ENCODE data around the gene GAS6.

Gene GAS6

DNA sequence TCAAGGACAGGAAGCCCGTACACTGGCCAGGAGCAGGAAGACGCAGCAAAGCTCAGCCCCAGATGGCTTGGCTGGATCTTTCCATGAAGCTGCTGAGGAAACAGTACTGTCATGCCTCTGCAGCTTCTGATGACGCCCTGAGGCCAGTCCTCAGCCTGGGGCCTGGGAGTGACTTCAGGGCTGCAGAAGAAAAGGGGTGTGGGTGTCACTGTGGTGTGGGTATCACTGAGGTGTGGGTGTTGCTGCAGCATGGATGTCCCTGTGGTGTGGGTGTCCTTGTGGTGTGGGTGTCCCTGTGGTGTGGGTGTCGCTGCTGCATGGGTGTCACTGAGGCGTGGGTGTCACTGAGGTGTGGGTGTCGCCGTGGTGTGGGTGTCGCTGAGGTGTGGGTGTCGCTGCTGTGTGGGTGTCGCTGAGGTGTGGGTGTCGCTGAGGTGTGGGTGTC is 12.0 kb upstream of the GAS6 start:
- TF ChIP-seq SNAI2 (CRISPR knock-in tag; IDR thresholded peaks at IDR 0.05) (no peak), ZC3H10 (CRISPR knock-in tag; IDR thresholded peaks at IDR 0.05) (no peak), OSR1 (CRISPR knock-in tag; IDR thresholded peaks at IDR 0.05) (no peak)
- ATAC-seq, result no peak

DNA sequence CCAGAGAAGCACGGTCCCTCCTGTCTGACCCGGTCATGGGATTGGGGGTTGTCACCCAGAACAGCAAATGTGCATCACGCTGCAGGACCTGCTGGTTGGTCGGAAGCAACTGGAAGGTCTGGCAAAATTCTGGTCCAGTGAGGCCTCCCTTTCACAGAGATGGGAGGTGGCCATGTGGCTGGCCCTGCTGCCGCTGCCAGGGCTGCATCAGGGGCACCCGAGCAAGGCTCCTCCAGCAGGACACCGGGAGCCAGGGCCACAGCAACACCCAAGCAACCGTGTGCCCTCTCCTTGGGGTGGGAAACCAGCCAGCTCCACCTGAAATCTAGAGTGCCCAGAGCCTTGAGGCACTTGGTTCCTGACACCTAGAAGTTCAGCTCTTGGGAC is 11.5 kb upstream of the GAS6 start:
- ATAC-seq, result no peak
- TF ChIP-seq ISL1 (CRISPR knock-in tag; IDR thresholded peaks at IDR 0.05) (no peak), ARNTL (CRISPR knock-in tag; IDR thresholded peaks at IDR 0.05; ENCODE audit: borderline replicate concordance, low read depth) (no peak), ZFP30 (CRISPR knock-in tag; IDR thresholded peaks at IDR 0.05) (no peak), TOX (CRISPR knock-in tag; IDR thresholded peaks at IDR 0.05; ENCODE audit: borderline replicate concordance) (no peak), TCF4 (CRISPR knock-in tag; IDR thresholded peaks at IDR 0.05; ENCODE audit: borderline replicate concordance) (no peak), ZFP3 (CRISPR knock-in tag; IDR thresholded peaks at IDR 0.05) (no peak), ZC3H10 (CRISPR knock-in tag; IDR thresholded peaks at IDR 0.05) (no peak), GLIS3 (CRISPR knock-in tag; IDR thresholded peaks at IDR 0.05) (no peak), RARB (CRISPR knock-in tag; IDR thresholded peaks at IDR 0.05) (no peak), ZNF70 (CRISPR knock-in tag; IDR thresholded peaks at IDR 0.05) (no peak)
- TF ChIP-seq, protein P1, sequence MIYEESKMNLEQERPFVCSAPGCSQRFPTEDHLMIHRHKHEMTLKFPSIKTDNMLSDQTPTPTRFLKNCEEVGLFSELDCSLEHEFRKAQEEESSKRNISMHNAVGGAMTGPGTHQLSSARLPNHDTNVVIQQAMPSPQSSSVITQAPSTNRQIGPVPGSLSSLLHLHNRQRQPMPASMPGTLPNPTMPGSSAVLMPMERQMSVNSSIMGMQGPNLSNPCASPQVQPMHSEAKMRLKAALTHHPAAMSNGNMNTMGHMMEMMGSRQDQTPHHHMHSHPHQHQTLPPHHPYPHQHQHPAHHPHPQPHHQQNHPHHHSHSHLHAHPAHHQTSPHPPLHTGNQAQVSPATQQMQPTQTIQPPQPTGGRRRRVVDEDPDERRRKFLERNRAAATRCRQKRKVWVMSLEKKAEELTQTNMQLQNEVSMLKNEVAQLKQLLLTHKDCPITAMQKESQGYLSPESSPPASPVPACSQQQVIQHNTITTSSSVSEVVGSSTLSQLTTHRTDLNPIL (CRISPR knock-in tag; IDR thresholded peaks at IDR 0.05; ENCODE audit: low read depth), result no peak
- TF ChIP-seq, protein P2, sequence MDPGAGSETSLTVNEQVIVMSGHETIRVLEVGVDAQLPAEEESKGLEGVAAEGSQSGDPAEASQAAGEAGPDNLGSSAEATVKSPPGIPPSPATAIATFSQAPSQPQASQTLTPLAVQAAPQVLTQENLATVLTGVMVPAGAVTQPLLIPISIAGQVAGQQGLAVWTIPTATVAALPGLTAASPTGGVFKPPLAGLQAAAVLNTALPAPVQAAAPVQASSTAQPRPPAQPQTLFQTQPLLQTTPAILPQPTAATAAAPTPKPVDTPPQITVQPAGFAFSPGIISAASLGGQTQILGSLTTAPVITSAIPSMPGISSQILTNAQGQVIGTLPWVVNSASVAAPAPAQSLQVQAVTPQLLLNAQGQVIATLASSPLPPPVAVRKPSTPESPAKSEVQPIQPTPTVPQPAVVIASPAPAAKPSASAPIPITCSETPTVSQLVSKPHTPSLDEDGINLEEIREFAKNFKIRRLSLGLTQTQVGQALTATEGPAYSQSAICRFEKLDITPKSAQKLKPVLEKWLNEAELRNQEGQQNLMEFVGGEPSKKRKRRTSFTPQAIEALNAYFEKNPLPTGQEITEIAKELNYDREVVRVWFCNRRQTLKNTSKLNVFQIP (CRISPR knock-in tag; IDR thresholded peaks at IDR 0.05; ENCODE audit: borderline replicate concordance, low read depth), result no peak
- TF ChIP-seq, protein P3, sequence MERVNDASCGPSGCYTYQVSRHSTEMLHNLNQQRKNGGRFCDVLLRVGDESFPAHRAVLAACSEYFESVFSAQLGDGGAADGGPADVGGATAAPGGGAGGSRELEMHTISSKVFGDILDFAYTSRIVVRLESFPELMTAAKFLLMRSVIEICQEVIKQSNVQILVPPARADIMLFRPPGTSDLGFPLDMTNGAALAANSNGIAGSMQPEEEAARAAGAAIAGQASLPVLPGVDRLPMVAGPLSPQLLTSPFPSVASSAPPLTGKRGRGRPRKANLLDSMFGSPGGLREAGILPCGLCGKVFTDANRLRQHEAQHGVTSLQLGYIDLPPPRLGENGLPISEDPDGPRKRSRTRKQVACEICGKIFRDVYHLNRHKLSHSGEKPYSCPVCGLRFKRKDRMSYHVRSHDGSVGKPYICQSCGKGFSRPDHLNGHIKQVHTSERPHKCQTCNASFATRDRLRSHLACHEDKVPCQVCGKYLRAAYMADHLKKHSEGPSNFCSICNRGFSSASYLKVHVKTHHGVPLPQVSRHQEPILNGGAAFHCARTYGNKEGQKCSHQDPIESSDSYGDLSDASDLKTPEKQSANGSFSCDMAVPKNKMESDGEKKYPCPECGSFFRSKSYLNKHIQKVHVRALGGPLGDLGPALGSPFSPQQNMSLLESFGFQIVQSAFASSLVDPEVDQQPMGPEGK (CRISPR knock-in tag; IDR thresholded peaks at IDR 0.05; ENCODE audit: borderline replicate concordance), result no peak

DNA sequence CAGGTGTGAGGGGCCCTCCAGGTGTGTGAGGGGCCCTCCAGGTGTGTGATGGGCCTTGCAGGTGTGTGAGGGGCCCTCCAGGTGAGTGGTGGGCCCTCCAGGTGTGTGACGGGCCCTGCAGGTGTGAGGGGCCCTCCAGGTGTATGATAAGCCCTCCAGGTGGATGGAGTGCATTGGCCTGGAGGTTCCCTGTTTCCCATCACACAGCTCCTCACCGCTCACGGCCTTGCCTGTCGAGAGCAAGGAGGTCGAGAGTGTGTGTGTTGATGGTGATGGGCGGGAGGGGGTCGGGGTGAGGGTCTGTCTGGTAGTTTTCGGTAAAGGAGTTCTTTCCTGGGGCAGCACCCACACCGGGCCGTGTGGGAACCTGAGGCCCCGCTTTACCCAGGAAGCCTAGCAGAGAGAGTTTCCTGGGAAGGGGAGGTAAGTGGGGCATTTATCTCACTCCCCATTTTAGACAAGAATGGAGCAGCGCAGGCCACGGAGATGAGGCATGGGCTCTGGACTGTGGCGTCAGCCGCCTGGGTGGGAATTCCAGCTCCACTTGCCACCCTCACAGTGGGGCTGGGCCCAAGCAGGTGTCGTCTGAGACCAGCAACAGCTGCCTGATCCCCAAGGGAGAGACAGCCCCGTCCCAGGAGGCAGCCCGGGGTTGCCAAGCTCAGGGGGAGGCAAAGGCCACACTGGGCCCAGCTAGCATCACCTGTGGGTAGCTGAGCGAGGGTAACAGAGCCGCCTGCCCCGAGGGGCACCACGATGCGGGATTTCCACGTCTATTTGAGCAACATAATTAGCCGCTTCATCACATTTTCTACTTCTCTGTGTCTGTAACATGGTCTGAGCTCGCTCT is 10.9 kb upstream of the GAS6 start:
- TF ChIP-seq TOX (CRISPR knock-in tag; IDR thresholded peaks at IDR 0.05; ENCODE audit: borderline replicate concordance), result no peak
- no peak for TF ChIP-seq ZFP3 (CRISPR knock-in tag; IDR thresholded peaks at IDR 0.05)
- TF ChIP-seq, protein P3 (CRISPR knock-in tag; IDR thresholded peaks at IDR 0.05; ENCODE audit: borderline replicate concordance), result no peak
- TF ChIP-seq, protein P4, sequence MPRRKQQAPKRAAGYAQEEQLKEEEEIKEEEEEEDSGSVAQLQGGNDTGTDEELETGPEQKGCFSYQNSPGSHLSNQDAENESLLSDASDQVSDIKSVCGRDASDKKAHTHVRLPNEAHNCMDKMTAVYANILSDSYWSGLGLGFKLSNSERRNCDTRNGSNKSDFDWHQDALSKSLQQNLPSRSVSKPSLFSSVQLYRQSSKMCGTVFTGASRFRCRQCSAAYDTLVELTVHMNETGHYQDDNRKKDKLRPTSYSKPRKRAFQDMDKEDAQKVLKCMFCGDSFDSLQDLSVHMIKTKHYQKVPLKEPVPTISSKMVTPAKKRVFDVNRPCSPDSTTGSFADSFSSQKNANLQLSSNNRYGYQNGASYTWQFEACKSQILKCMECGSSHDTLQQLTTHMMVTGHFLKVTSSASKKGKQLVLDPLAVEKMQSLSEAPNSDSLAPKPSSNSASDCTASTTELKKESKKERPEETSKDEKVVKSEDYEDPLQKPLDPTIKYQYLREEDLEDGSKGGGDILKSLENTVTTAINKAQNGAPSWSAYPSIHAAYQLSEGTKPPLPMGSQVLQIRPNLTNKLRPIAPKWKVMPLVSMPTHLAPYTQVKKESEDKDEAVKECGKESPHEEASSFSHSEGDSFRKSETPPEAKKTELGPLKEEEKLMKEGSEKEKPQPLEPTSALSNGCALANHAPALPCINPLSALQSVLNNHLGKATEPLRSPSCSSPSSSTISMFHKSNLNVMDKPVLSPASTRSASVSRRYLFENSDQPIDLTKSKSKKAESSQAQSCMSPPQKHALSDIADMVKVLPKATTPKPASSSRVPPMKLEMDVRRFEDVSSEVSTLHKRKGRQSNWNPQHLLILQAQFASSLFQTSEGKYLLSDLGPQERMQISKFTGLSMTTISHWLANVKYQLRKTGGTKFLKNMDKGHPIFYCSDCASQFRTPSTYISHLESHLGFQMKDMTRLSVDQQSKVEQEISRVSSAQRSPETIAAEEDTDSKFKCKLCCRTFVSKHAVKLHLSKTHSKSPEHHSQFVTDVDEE (CRISPR knock-in tag; IDR thresholded peaks at IDR 0.05), result no peak
- TF ChIP-seq ZFP30 (CRISPR knock-in tag; IDR thresholded peaks at IDR 0.05), result no peak
- no peak for TF ChIP-seq CSDC2 (CRISPR knock-in tag; IDR thresholded peaks at IDR 0.05)
- TF ChIP-seq BACH2 (CRISPR knock-in tag; IDR thresholded peaks at IDR 0.05; ENCODE audit: borderline replicate concordance), result no peak
- no peak for TF ChIP-seq ZC3H10 (CRISPR knock-in tag; IDR thresholded peaks at IDR 0.05)
- no peak for TF ChIP-seq ARNTL (CRISPR knock-in tag; IDR thresholded peaks at IDR 0.05; ENCODE audit: borderline replicate concordance, low read depth)
- no peak for TF ChIP-seq ESRRG (CRISPR knock-in tag; IDR thresholded peaks at IDR 0.05)
- TF ChIP-seq, protein P1 (CRISPR knock-in tag; IDR thresholded peaks at IDR 0.05; ENCODE audit: low read depth), result no peak
- no peak for TF ChIP-seq TCF4 (CRISPR knock-in tag; IDR thresholded peaks at IDR 0.05; ENCODE audit: borderline replicate concordance)
- TF ChIP-seq PPARA (CRISPR knock-in tag; IDR thresholded peaks at IDR 0.05; ENCODE audit: borderline replicate concordance), result no peak
- no peak for TF ChIP-seq ISL1 (CRISPR knock-in tag; IDR thresholded peaks at IDR 0.05)
- no peak for TF ChIP-seq SNAI2 (CRISPR knock-in tag; IDR thresholded peaks at IDR 0.05)
- TF ChIP-seq, protein P2 (CRISPR knock-in tag; IDR thresholded peaks at IDR 0.05; ENCODE audit: borderline replicate concordance, low read depth), result no peak
- TF ChIP-seq RARB (CRISPR knock-in tag; IDR thresholded peaks at IDR 0.05), result no peak
- no peak for TF ChIP-seq ZNF70 (CRISPR knock-in tag; IDR thresholded peaks at IDR 0.05)
- ATAC-seq, result no peak; the same call in 2 of the 3 replicates

Data from SK-N-SH treated with all-trans-retinoic acid at 6 μM for 48 hours (cell line).